Adrenal gland (tissue), 5 donors: Measurements from ENCODE around the gene MOB3B.

ENCODE experiments used
- CTCF ChIP-seq, 6 experiments: fragments of 450-650 bp in 4 of 6; fragments of 200-600 bp in 2 of 6; sonication (generic) in 1 of 6; IDR thresholded peaks; 1 replicate in 5 of 6; 2 replicates in 1 of 6; pipeline versions ENCODE4 v1.5.1 to v1.8.0; 2016 to 2021; ENCODE audit warnings: antibody characterized with exemption in 6 of 6, mild to moderate bottlenecking in 2 of 6, moderate library complexity in 1 of 6
- POLR2A ChIP-seq, 2 donors: fragments of 450-650 bp; IDR thresholded peaks; one replicate each; pipeline ENCODE4 v1.6.1; 2017; ENCODE audit warnings: antibody characterized with exemption in 2 of 2, mild to moderate bottlenecking in 2 of 2, moderate library complexity in 1 of 2
- donor health status: DM: no; HTN: no; CAD: no.

DNA sequence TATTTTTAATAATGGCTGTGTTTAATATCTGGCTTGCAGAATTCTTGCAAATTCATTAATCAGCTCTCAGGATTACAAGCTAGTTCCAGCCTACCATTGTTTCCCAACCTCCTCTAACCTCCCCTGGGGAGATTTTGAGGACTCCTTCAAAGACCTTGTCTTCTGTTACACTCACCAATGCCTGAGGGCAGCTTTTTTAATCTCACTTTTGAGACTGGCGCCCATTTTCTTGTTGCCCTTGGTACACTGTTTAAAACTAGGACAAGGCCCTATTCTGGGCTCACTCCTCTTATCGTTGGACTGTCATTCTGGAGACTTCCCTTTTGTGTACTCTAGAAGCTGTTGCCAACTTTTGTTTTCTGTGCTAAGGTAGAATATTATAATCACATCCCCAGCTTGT is 219.0 kb downstream of the MOB3B start:
- TF ChIP-seq CTCF (IDR thresholded peaks at IDR 0.05) = no peak
- TF ChIP-seq POLR2A (IDR thresholded peaks at IDR 0.05) = no peak
